B cell (primary cell): Measurements from ENCODE around the gene SETD1A. TPM values are rescaled to one million over a fixed set of nuclear protein-coding genes. Genes with fewer than 3 reads are reported as not detected.

ENCODE experiments used
- ATAC-seq: fragments of 200-7000 bp; cut with Tn5 transposase; one replicate; pipeline ENCODE4 v1.10.0; 2021; ENCODE audit warnings: low read depth, mild to moderate bottlenecking, moderate number of reproducible peaks, moderate library complexity
- CTCF ChIA-PET: fragments of 350-600 bp; sonication (Branson Sonifier 250); formaldehyde crosslinking; loops from one replicate; lab custom pipeline; 2021; ENCODE audit warnings: antibody characterized with exemption, inconsistent platforms; lab: Charles Lee
- POLR2A ChIA-PET: fragments of 350-600 bp; sonication (Branson Sonifier 250); formaldehyde crosslinking; loops from one replicate; lab custom pipeline; 2021; ENCODE audit warnings: antibody characterized with exemption; lab: Charles Lee
- DNase-seq: peaks from one replicate; pipeline ENCODE4 v3.0.0; 2013
- H2AFZ ChIP-seq: 2 replicates; pipeline ENCODE4 v1.6.1; 2012; ENCODE audit warnings: mild to moderate bottlenecking, low read depth, low read length; ENCODE audit not compliant: insufficient read depth, poor library complexity, severe bottlenecking
- H3K27ac ChIP-seq, 2 donors: 1 replicate in 1 of 2; 2 replicates in 1 of 2; pipeline ENCODE4 v1.5.1; 2012 to 2013; ENCODE audit warnings: low read length in 2 of 2, mild to moderate bottlenecking in 2 of 2, moderate library complexity in 1 of 2
- H3K27me3 ChIP-seq, 4 experiments: fragments of 200-600 bp in 1 of 4; sonication (generic) in 1 of 4; replicated peaks in 1 of 4; 1 replicate in 2 of 4; 2 replicates in 2 of 4; pipeline versions ENCODE4 v1.6.1 to v1.7.0; 2013 to 2016; ENCODE audit warnings: low read length in 3 of 4, mild to moderate bottlenecking in 2 of 4, mixed read lengths in 1 of 4, moderate library complexity in 1 of 4; ENCODE audit not compliant: insufficient read depth in 4 of 4, control insufficient read depth in 3 of 4; ENCODE audit errors: control extremely low read depth in 1 of 4
- H3K36me3 ChIP-seq, 2 experiments: replicated peaks in 1 of 2; 1 replicate in 1 of 2; 2 replicates in 1 of 2; pipeline versions ENCODE4 v1.6.1 to v1.7.1; 2013; ENCODE audit warnings: low read length in 1 of 2; ENCODE audit not compliant: insufficient read depth in 2 of 2, control insufficient read depth in 1 of 2; ENCODE audit errors: control extremely low read depth in 1 of 2, extremely low read depth in 1 of 2
- H3K4me1 ChIP-seq, 2 donors: fragments of 200-600 bp in 1 of 2; sonication (generic) in 1 of 2; 1 replicate in 1 of 2; 2 replicates in 1 of 2; pipeline versions ENCODE4 v1.5.1 to v1.6.1; 2013 to 2017; ENCODE audit warnings: low read length in 2 of 2; ENCODE audit not compliant: control insufficient read depth in 2 of 2, insufficient read depth in 2 of 2
- H3K4me2 ChIP-seq: replicated peaks from 2 replicates; pipeline ENCODE3; 2012; ENCODE audit warnings: mild to moderate bottlenecking, low read depth, low read length; ENCODE audit not compliant: poor library complexity, severe bottlenecking
- H3K4me3 ChIP-seq, 5 experiments: fragments of 200-600 bp in 1 of 5; sonication (generic) in 1 of 5; 1 replicate in 3 of 5; 2 replicates in 2 of 5; pipeline versions ENCODE4 v1.5.1 to v1.7.0; 2011 to 2016; ENCODE audit warnings: low read length in 4 of 5, mild to moderate bottlenecking in 4 of 5, low read depth in 2 of 5, control low read depth in 1 of 5, moderate library complexity in 1 of 5; ENCODE audit not compliant: insufficient read depth in 1 of 5; ENCODE audit errors: control extremely low read depth in 1 of 5, extremely low read depth in 1 of 5
- H3K79me2 ChIP-seq: fragments of 200-600 bp; sonication (generic); one replicate; pipeline ENCODE4 v1.6.0; 2016; ENCODE audit warnings: low read length; ENCODE audit not compliant: control insufficient read depth, insufficient read depth
- H3K9ac ChIP-seq: fragments of 200-600 bp; sonication (generic); 2 replicates; pipeline ENCODE4 v1.6.1; 2017; ENCODE audit warnings: mild to moderate bottlenecking, low read length, moderate library complexity
- H3K9me3 ChIP-seq, 3 donors: one replicate each; pipeline versions ENCODE4 v1.6.1 to v1.7.1; 2013; ENCODE audit warnings: low read length in 2 of 3; ENCODE audit not compliant: control insufficient read depth in 2 of 3, insufficient read depth in 1 of 3; ENCODE audit errors: control extremely low read depth in 1 of 3
- H4K20me1 ChIP-seq: 2 replicates; pipeline ENCODE4 v1.6.0; 2012; ENCODE audit warnings: mild to moderate bottlenecking, low read length; ENCODE audit not compliant: insufficient read depth, control insufficient read depth, poor library complexity, severe bottlenecking
- H3K27ac Mint-ChIP-seq: one replicate; pipeline ENCODE4 v1.8.0; 2021; ENCODE audit warnings: mixed read lengths
- H3K27me3 Mint-ChIP-seq: one replicate; pipeline ENCODE4 v1.8.0; 2021; ENCODE audit warnings: mixed read lengths
- H3K4me1 Mint-ChIP-seq: one replicate; pipeline ENCODE4 v1.8.0; 2021; ENCODE audit warnings: mixed read lengths
- H3K4me3 Mint-ChIP-seq: one replicate; pipeline ENCODE4 v1.8.0; 2021; ENCODE audit warnings: mixed read lengths
- H3K9me3 Mint-ChIP-seq: one replicate; pipeline ENCODE4 v1.8.0; 2022; ENCODE audit warnings: mixed read lengths; ENCODE audit not compliant: insufficient read depth
- EZH2 ChIP-seq: IDR thresholded peaks from 2 replicates; pipeline ENCODE4 v1.6.1; 2012; ENCODE audit warnings: borderline replicate concordance, low read depth, mild to moderate bottlenecking, moderate library complexity, low read length; ENCODE audit not compliant: insufficient read depth, poor library complexity, severe bottlenecking
- WGBS: methylation state at CpG from one replicate; pipeline ENCODE4 v1.1.5; 2013; ENCODE audit warnings: missing lambda C conversion rate; ENCODE audit not compliant: insufficient coverage; 5-methylcytosine and 5-hydroxymethylcytosine counted together
- intact Hi-C: fragments of 100-400 bp; cut with micrococcal nuclease; formaldehyde crosslinking; loops from one replicate; pipeline ENCODE4 v1.10.0; 2022
- polyA plus RNA-seq: library from polyadenylated mRNA; depleted of rRNA; stranded (reverse); fragments of >200 nt; gene quantifications from 2 replicates; pipeline ENCODE4 v1.2.3, GENCODE V29; 2012
- total RNA-seq, 2 donors: library from RNA; stranded (reverse); fragments of 120-200 nt in 1 of 2; gene quantifications; 1 replicate in 1 of 2; 2 replicates in 1 of 2; pipeline versions ENCODE4 v1.2.3 to v1.2.4, GENCODE V29; 2013 to 2022
- TF ChIP-seq, protein P1 (sequence below): fragments of 200-600 bp; IDR thresholded peaks from one replicate; pipeline ENCODE4 v1.8.0; 2022; ENCODE audit warnings: antibody characterized with exemption, mild to moderate bottlenecking

Gene SETD1A
- total and polyA plus RNA-seq, 2 donors (not counting 1 experiment from before 2014, with no cell fraction given): 11.5 to 39.5 TPM

- Histone ChIP-seq H3K4me2 (no peak overlapping the region), H3K27me3 (no peaks in the 10 kb centered on the region), H3K9ac (no peak overlapping the region), H3K36me3 (peaks cover 0 to 19% of the 10 kb centered on the region in 2 experiments), H3K4me1 (peaks cover 0 to 9% of the 10 kb centered on the region in 2 donors), H2AFZ (no peak overlapping the region), H4K20me1 (no peaks in the 10 kb centered on the region), H3K4me3 (no peak overlapping the region), H3K79me2 (no peaks in the 10 kb centered on the region), H3K9me3 (no peaks in the 10 kb centered on the region), H3K27ac (no peak overlapping the region)
- intact Hi-C loops: no loop called here
- WGBS: 75% methylated on average over 9 of the region's 15 CpGs
- ChIA-PET CTCF (interaction anchor here (1.4 to 5.0 kb wide), 2 partner anchors 15 to 83 kb away, joined by 5 to 23 read pairs; no protein-coding TSS in a partner anchor), POLR2A (interaction anchor here (0.6 to 0.9 kb wide), 3 partner anchors 83 to 185 kb away, joined by 3 to 4 read pairs (median 4); no protein-coding TSS in a partner anchor)
- no peaks in the 10 kb centered on the region for H3K27me3 Mint-ChIP-seq
- ATAC-seq (no peak), DNase-seq (peak; percentile 41)
- no peak overlapping the region for H3K4me3 Mint-ChIP-seq
- no peaks in the 10 kb centered on the region for H3K9me3 Mint-ChIP-seq
- H3K27ac Mint-ChIP-seq: no peak overlapping the region
- TF ChIP-seq, protein P1, sequence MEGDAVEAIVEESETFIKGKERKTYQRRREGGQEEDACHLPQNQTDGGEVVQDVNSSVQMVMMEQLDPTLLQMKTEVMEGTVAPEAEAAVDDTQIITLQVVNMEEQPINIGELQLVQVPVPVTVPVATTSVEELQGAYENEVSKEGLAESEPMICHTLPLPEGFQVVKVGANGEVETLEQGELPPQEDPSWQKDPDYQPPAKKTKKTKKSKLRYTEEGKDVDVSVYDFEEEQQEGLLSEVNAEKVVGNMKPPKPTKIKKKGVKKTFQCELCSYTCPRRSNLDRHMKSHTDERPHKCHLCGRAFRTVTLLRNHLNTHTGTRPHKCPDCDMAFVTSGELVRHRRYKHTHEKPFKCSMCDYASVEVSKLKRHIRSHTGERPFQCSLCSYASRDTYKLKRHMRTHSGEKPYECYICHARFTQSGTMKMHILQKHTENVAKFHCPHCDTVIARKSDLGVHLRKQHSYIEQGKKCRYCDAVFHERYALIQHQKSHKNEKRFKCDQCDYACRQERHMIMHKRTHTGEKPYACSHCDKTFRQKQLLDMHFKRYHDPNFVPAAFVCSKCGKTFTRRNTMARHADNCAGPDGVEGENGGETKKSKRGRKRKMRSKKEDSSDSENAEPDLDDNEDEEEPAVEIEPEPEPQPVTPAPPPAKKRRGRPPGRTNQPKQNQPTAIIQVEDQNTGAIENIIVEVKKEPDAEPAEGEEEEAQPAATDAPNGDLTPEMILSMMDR: no peak
- no peak for TF ChIP-seq EZH2
- peaks cover 13% of the 10 kb centered on the region for H3K4me1 Mint-ChIP-seq
Observed at GRCh38 chr16:30927789-30928378, 29.7 kb upstream of the SETD1A start.

GRCh38 chr16:30928390-30928789, 29.2 kb upstream of the SETD1A start:
- no peak overlapping the region for H3K9ac ChIP-seq
- H3K9me3 Mint-ChIP-seq: no peaks in the 10 kb centered on the region
- ChIA-PET POLR2A (interaction anchor here (0.9 kb wide), 1 partner anchor 84 kb away, joined by 3 read pairs; no protein-coding TSS in a partner anchor), CTCF (interaction anchor here (1.4 to 5.0 kb wide), 2 partner anchors 14 to 84 kb away, joined by 5 to 23 read pairs; no protein-coding TSS in a partner anchor)
- H4K20me1 ChIP-seq: no peaks in the 10 kb centered on the region
- intact Hi-C loops: no loop called here
- WGBS: 100% methylated on average over 8 of the region's 11 CpGs
- no peak overlapping the region for H3K4me2 ChIP-seq
- H3K79me2 ChIP-seq: no peaks in the 10 kb centered on the region
- H3K4me3 Mint-ChIP-seq: no peak overlapping the region
- DNase-seq: no peak
- H3K27ac ChIP-seq: no peak overlapping the region
- H3K27me3 Mint-ChIP-seq: no peaks in the 10 kb centered on the region
- ATAC-seq: no peak
- no peak overlapping the region for H3K4me3 ChIP-seq
- H3K27me3 ChIP-seq: no peaks in the 10 kb centered on the region
- no peak for TF ChIP-seq EZH2
- TF ChIP-seq, protein P1: no peak
- no peaks in the 10 kb centered on the region for H3K9me3 ChIP-seq
- H3K4me1 ChIP-seq: peaks cover 0 to 9% of the 10 kb centered on the region in 2 donors
- no peak overlapping the region for H2AFZ ChIP-seq
- H3K4me1 Mint-ChIP-seq: peaks cover 11% of the 10 kb centered on the region
- H3K36me3 ChIP-seq: peaks cover 0 to 19% of the 10 kb centered on the region in 2 experiments
- H3K27ac Mint-ChIP-seq: no peak overlapping the region
